NCI-H2107 (cell line): ENCODE measurements around the gene SPSB1.

Source experiments
- DNase-seq: peaks from one replicate; lab custom pipeline; 2025; lab: John Stamatoyannopoulos, UW

Gene SPSB1

DNA sequence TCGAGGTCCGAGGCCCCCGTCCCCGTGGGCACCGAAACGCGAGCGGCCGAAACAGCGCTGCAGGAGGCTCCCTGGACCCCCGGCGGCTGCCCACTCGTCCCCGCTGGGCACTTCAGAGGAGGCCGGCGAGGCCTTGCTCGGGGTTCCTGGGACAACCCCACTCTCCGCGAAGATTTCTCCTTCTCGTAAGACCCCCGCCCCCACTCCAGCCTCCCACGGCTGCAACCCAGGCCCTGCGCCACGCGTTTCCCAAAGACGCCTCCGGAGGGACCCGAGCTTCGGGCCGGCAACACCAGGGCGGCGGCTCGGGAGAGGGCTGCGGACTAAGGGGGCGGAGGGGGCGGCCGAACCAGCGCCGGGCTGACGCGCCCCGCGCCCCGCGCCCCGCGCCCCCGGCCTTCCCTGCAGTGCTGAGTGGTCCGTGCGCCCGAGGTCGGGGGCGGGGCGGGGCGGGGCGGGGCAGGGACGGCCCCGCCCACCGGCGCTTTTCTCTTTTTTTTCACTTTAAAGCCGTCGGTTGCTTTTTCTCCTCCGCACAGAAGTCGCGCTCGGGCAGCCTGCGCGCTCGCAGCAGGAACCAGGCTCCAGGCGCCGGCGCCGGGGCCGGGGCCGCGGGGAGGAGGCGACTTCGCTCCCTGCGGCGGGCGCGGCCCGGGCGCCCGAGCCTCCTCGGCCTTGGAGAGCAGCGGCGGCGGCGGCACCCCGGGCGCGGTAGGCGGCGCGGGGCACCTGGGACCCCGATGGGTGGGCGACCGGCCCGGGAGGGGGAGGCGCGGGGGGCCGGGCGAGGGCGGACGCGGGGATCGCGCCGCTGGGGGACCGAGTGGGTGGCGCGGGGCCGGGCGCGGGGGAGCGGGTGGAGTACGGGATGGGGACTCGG lies at the start of gene SPSB1:
Gene SPSB1, plus strand, starts transcription at position 534 of the 880 bp plus-strand sequence. CDS start 62,998 bp downstream, outside the sequence.
- DNase-seq, result no peak

DNA sequence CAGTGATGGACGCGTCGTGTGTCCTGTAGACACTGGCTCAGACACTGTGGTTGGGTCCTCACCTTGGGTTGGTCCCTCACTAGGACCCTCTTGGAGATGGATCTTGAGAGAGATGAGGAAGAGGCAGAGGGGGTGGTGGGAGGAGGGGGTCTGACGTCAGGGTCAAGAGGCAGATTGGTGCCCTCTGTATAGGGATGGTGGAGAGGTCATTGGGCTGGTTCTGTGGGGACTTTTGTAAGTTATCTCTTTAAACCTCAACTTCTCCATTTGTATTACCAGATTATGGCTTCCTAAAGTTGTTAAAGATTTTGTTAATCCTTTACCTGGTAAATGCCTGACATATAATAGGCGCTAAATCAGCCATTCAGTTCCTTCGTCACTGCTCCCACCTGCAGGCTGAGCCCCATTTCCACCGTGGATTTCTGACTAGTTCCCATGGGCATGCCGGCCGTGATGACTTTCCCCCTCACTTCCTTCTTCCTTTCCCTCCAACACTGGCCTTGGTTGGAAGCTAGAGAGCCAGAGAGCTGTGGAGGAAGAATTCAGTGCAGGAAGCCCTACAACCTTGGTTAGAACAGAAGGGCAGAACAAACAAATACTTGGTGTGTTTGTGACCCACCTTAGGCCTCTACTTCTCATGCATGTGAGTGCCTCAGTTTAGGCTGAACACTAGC lies 49.5 kb upstream of the SPSB1 start:
- no peak for DNase-seq

DNA sequence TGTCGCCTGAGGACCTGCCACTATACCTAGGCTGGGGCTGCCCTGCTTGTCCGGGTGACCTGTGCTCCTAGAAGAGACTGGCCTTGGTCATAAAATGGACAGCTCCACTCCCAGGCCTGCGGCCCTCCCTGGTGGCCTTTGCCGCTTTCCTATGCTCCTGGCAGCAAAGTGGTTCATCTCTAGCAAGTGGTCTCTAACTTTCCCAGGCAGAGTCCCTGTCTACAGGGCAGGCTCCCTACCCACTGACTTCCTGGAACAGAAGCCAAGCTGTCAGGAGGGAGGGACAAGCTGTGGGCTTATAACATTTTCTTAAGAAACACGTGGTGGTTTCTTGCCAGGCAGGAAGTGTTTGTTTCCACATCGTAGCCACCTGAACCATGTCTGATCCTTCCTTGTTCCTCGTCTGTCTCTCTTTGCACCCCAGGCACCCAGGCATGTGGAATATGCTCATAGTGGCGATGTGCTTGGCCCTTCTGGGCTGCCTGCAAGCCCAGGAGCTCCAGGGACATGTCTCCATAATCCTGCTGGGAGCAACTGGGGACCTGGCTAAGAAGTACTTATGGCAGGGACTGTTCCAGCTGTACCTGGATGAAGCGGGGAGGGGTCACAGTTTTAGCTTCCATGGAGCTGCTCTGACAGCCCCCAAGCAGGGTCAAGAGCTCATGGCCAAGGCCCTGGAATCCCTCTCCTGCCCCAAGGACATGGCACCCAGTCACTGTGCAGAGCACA lies 48.0 kb upstream of the SPSB1 start:
- no peak for DNase-seq

DNA sequence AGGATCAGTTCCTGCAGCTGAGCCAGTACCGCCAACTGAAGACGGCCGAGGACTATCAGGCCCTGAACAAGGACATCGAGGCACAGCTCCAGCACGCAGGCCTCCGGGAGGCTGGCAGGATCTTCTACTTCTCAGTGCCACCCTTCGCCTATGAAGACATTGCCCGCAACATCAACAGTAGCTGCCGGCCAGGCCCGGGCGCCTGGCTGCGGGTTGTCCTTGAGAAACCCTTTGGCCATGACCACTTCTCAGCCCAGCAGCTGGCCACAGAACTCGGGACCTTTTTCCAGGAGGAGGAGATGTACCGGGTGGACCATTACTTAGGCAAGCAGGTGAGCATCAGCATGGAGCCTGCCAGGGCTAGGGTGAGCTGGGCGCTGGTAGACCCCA lies 47.5 kb upstream of the SPSB1 start:
- DNase-seq, result no peak

DNA sequence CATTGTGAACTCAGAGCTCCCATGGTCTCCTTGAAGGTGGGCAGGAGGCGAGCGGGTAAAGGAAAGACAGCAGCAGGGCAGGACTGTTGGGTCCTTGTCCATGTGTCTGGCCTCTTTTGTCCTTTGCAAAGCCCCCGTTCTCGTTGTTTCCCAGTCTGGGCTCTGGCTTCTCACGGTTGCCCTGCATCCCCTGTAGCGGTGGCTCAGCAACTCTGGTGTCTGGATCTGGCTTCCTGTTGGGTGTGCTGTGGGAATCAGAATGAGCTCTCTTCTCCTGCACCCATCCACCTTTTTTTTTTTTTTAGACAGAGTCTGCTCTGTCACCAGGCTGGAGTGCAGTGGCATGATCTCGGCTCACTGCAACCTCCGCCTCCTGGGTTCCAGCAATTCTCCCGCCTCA lies 47.0 kb upstream of the SPSB1 start:
- DNase-seq, result no peak

DNA sequence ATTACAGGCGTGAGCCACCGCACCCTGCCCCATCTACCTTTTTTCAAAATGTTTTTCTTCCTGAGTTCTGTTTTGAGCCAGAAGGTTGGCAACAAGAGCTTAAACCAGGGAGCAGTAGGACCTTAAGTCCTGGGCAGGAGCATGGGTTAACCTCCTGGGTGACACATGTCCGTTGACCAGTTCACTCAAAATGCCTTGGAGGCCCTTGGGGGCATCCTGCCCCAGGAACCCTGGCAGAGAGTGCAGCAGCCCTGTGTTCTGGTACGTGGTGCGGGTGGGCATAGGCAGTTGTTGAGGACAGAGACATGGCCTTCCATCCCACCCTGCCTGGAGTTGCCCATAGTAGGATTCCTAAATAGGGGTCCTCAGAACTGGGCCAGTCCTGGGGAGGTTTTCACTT lies 46.5 kb upstream of the SPSB1 start:
- no peak for DNase-seq

DNA sequence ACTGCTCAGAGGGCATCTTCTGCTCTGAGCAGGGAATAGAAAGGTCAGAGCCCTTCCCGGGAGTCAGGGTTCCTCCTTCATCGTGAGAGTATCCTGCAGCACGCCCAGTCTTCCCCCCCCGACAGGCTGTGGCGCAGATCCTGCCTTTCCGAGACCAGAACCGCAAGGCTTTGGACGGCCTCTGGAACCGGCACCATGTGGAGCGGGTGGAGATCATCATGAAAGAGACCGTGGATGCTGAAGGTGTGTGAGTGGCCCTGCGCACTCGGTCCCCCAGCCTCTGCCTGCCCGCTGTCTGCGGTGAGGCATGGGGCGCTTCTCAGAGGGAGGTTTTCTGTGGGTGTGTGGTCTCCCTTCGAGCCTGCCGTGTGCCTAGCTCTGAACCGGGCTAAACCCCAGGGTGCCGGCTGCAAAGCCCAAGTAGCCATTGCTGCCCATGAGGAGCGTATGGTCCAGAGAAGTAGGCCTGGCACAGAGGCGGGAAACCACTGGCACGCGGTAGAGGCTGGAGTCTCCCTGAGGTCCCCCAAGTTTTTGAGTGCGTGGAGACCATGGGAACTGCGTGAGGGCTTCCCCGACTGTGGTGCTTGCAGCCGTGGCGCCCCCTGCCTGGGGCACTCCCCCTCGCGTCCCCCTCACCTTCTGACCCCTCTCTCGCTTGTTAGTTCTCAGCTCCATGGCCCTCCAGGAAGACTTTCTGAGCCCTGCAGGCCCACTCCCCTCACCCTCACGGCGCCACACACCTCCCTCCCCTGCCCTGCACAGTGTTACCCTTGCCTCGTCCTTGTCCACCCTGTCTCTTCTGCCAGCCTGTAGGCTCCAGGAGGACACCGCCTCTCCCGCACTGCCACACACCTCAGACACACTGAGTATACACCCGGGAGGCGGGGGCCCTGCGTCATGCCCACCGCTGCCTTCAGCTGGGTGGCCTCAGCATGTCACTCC lies 45.6 kb upstream of the SPSB1 start:
- no peak for DNase-seq

DNA sequence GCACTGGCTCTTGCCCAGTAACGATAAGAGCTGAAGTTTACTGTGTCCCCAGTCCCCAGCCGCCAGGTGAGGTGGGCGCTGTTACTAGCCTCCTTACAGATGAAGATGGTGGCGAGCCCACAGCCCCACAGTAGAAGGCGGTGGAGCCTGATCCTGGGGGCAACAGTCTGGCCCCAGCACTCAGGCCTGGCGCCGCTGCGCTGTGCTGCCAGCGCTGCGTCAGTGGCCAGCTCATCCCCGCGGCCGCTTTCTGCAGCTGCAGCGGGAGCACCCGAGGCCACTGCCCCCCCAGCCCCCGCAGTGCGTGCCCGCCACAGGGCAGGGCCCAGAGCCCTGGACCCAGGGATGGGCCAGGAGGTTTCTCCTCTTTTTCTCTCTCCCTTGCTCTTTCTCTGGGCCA lies 44.8 kb upstream of the SPSB1 start:
- no peak for DNase-seq

DNA sequence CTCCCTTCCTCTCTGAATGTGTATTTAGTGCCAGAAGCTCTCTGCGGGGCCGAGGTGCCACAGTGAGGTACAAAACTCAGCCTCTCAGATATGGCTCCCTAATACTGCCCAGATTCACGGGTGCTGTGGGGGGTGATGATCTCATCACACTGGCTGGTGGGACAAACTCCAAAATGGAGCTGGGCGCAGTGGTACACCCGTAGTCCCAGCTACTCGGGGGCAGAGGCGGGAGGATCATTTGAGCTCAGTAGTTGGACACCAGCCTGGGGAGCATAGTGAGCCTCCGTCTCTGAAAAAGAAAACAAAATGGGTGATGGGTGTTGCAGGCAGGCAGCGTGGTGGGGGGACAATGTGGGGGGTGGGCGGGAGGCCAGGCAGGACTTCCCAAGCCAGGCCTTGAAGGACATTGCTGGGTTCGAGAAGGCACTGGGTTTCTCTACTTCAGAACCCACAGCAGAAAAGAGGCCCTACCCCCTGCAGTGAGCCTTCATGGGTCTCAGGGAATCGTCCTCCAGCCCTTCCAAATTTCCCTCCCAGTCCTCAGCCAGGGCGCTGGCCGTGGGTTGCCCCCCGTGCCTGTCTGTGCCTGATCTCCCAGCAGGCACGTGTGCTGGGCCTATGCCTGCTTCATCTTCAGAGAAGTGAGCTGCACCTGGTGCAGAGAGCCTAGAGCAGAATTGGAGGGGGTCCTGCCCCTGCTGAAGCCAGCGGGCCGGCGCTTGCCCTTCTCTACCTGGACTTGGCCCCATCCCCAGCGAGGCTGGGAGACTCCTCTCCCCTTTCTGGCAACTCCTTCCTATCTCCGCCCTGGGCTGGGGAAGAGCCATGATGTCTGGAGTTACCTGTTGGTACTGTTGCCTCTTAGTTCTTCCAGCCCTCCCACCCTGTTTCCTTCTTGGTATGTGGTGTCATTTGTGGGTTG lies 44.1 kb upstream of the SPSB1 start:
- no peak for DNase-seq

DNA sequence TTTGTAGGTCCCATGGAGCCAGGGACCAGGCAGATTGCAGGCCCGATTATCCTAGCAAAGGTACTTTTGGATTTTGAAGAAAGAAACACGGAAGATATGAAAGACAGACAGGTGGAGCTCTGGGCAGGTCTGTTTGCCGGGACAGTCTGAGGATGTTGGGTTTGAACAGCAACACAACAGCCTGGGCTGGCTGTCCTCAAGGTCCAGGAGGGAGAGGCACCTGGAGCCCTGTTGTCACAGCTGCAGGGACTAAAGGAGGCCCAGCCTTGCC lies 43.5 kb upstream of the SPSB1 start:
- DNase-seq, result no peak

DNA sequence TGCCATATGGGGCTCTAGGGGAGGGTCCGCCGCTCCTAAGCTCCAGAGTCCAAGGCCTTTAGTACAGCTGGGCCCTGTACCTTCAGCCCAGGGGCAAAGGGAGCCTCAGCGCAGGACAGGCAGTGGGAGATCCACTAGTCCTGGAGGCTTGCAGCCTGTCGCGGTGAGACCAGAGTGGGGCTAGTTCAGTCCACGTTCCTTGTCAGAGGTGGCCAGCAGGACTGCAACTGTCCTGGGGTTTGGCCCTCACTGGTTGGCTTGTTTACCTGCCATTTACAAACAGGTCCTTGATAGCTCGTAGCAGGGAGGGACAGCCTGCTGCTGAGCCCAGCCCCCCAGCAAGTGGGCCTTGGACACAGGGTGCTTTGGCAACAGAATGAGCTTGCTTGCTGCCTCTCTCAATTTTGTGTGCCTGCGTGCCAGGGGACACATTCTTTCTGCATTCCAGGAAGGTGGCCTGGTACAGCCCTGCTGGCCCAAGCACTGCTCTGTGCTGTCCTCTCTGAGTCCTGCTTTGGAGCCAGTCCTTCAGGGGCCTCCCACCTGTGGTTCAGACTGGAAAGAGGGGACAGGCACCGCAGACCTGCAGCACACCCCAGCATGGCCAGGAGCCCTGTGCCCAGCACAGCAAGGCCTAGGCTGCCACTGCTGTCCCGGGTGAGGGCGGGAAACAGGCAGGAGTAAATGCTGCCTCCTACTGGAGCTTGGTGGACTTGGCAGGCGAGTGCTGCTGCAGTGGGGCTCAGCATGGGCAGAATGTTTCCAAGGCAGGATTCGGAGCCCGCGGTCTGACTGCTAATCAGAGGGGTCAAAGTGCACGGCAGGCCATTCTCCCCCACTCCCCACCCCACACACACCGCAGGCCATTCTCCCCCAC lies 42.9 kb upstream of the SPSB1 start:
- DNase-seq, result no peak

DNA sequence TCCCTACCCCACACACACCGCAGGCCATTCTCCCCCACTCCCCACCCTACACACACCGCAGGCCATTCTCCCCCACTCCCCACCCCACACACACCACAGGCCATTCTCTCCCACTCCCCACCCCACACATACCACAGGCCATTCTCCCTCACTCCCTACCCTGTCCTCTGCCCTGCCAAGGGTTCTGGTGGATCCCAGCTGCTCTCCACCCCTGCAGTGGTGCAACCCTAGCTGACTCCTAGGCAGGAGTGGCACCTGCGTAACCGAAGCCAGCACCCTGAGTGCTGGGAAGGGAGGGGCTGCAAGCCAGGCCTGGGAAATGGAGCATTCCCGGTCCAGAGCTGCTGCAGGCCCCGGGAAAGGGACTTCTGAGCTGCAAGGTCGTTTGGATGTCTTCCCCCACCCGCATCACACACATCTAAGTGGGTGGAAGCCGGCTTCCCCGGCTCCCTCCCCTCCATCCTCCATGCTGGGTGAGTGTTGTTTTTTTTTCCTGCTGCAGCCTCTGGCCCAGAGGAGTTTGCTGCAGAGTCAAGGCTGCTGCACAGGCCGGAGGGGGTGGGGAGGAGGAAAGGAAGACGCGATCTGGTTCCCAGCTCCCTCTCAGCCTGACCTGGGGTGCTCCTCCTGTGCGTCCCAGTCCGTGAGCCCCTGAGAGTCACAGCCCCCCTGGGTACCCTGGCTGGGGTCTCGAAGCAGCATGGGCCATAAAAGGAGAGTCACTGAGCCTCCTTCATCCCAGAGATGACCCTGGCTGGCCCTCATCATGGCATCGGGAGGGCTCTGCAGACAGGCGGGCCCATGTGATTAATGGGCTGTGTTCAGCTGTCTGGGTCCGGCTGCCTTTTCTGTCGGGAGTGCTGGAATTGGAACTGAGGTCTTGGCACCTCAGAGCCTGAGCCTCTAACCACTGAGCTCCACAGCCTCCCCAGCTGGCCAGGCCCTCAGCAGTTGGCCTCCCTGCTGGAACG lies 42.0 kb upstream of the SPSB1 start:
- DNase-seq, result no peak

DNA sequence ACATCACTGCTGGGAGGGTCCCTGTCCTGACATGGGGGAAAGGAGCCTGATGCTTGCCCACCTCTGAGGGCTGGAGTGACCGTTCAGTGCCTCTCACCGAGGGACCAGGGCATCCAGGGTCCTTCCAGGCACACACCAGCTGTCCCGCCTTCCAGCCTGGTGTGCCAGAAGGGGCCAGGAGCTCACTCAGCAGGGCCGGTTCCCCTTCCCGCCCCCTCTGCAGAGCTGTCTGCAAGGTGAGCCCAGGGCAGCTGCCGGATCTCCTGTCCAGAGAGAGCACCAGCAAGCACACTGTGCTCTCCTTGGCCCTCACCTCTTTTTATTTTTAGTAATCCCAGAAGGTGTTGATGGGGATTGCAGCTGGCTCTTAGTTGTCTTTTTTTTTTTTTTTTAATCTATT lies 41.2 kb upstream of the SPSB1 start:
- DNase-seq, result no peak

DNA sequence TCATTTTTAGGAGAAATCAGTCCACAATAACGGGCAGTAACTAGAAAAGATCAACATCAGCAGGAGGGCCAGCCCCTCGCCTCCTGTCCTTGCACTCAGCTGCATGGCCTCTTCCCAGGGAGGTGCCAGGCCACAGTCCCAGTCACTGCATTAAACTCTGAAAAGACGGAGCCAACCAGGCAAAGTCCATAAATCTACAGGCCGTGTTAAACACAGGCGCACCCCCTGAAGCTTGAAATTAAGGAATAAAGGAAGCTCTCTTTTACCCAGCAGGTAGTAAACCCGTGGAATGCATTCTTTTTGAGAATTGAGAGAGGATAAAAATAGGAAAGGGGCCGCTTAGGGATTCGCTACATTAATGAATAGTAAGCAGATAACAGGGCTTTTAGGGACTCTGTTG lies 39.7 kb upstream of the SPSB1 start:
- DNase-seq, result no peak

DNA sequence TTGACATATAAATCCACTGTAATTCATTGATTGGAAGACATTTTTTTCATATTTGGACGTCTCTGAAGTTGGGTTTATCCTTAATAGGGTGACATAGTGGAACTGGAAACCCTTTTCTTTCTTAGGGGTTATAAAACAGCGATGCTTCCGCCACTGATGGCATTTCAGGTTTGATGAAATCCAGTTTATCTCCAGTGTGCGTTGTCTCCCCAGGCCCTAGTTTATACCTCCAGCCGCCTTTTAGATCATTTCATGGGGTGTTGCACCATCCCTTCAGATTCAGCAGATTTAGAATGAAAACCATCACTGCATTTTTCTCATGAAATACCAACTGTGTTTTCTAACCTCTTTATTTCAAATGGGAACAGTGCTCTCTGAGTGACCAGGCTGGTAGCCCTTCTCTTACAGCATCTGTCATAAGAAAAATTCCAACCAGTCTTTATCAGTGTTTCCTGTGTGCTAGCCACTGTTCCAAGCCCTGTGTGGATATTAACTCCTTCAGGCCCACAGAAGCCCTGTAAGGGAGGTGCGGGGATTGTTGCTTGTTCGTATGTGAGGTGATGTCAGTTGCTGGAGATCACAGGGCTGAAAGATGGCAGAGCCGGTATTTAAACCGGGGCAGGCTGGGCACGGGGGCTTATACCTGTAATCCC lies 39.1 kb upstream of the SPSB1 start:
- DNase-seq, result no peak

DNA sequence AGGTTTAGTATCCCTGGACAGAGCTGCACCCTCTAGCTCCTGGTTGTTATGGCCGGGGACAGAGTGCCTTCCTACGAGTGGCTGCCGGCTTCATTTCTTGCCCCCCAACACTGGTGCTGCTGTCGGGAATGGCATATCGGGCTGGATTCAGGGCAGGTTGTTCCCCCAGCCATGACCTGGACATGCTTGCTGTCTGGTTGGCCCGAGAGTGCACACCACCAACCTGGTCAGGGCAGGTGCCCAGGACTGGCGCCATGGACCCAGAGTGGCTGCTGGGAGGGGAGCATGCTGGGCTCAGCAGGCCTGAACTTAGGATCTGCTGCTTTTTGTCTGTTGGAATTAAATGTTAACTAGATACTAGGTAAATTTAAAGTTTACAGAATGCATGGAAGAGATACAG lies 36.4 kb upstream of the SPSB1 start:
- no peak for DNase-seq

DNA sequence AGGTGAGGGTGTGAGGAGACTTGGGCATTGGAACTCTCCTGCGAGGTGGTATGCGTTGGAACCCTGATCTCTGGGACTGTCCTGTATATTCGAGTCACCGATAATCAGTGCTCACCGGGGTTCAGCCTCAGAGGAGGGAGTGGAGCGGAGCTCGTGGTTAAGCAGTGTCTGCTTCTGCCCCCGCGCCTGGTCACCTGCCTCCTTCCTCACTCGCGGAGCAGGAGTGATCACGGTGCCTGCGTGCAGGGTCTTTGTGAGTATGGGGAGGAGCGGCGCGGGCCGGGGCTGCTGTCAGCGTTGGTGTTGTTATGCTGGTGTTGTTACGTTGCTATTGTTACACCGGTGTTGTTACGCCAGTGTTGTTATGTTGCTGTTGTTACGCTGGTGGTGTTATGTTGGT lies 34.8 kb upstream of the SPSB1 start:
- no peak for DNase-seq

DNA sequence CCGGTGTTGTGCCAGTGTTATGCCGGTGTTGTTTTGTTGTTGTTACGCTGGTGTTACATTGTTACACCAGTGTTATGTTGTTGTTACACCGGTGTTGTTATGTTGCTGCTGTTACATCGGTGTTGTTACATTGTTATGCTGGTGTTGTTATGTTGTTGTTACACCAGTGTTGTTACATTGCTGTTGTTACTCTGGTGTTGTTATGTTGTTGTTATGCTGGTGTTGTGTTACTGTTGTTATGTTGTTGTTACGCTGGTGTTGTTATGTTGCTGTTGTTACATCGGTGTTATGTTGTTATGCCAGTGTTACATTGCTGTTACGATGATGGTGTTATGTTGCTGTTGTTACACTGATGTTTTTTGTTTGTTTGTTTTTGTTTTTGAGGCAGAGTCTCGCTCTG lies 34.1 kb upstream of the SPSB1 start:
- no peak for DNase-seq
